Ovary (tissue), 9 donors: ENCODE results near the gene EHHADH. TPM values are rescaled to one million over a fixed set of nuclear protein-coding genes. Genes with fewer than 3 reads are reported as not detected.
A peak's percentile ranks its signal among the peaks of the same experiment; 100 is the strongest.

Source experiments
- DNase-seq, 5 donors: peaks; one replicate each; pipeline ENCODE4 v3.0.0-alpha.2; 2019 to 2020
- H3K27ac ChIP-seq, 2 donors: fragments of 200-600 bp; one replicate each; pipeline versions ENCODE4 v1.5.1 to v1.8.0; 2019 to 2022
- H3K27me3 ChIP-seq: fragments of 200-600 bp; one replicate; pipeline ENCODE4 v1.8.0; 2022
- H3K36me3 ChIP-seq: fragments of 200-600 bp; sonication (generic); one replicate; pipeline ENCODE4 v1.5.1; 2019
- H3K4me1 ChIP-seq: one replicate; pipeline ENCODE4 v1.8.1; 2013; ENCODE audit warnings: mild to moderate bottlenecking, moderate library complexity; ENCODE audit not compliant: insufficient read depth
- H3K4me3 ChIP-seq: fragments of 200-600 bp; sonication (generic); one replicate; pipeline ENCODE4 v1.5.1; 2017
- H3K9me3 ChIP-seq, 2 donors: fragments of 200-600 bp in 1 of 2; sonication (generic) in 1 of 2; one replicate each; pipeline versions ENCODE4 v1.5.1 to v1.8.1; 2013 to 2019; ENCODE audit warnings: mild to moderate bottlenecking in 1 of 2, moderate library complexity in 1 of 2
- CTCF ChIP-seq, 3 donors: fragments of 450-650 bp in 2 of 3; fragments of 200-600 bp in 1 of 3; IDR thresholded peaks; one replicate each; pipeline versions ENCODE4 v1.5.1 to v1.8.0; 2016 to 2022; ENCODE audit warnings: antibody characterized with exemption in 3 of 3, mild to moderate bottlenecking in 1 of 3
- EP300 ChIP-seq: sonication (generic); formaldehyde crosslinking; IDR thresholded peaks from one replicate; pipeline ENCODE4 v1.6.1; 2017; ENCODE audit warnings: antibody characterized with exemption
- POLR2A ChIP-seq: fragments of 450-650 bp; IDR thresholded peaks from one replicate; pipeline ENCODE4 v1.6.1; 2017; ENCODE audit warnings: antibody characterized with exemption, mild to moderate bottlenecking, moderate library complexity
- WGBS, 3 donors: extraction: QIAGEN DNeasy Blood & Tissue Kit in 1 of 3; methylation state at CpG; one replicate each; pipeline versions ENCODE4 v1.1.5 to v1.1.7; 2013 to 2017; 5-methylcytosine and 5-hydroxymethylcytosine counted together
- intact Hi-C, 4 donors: fragments of 100-400 bp; cut with DNase I; formaldehyde crosslinking; loops; one replicate each; pipeline versions ENCODE4 v1.11.0 to v1.15.1; 2022 to 2023
- polyA plus RNA-seq, 2 donors: library from polyadenylated mRNA; stranded (reverse); fragments of 200-250 nt in 1 of 2; fragments of 350-450 nt in 1 of 2; fragmentation: Illumina TruSeq in 1 of 2; extraction: RNeasy Lipid Tissue Mini Kit (QIAGEN cat#74804) in 1 of 2; gene quantifications; one replicate each; pipeline ENCODE4 v1.2.3, GENCODE V29; 2013 to 2014
- total RNA-seq, 7 donors: library from RNA; depleted of rRNA in 2 of 7; stranded (reverse); fragments of >200 nt in 2 of 7; fragmentation: NEBNext Ultra II Directional in 3 of 7; extraction: Animal tissue kit (Norgen Biotek cat#: 25700) in 3 of 7; gene quantifications; one replicate each; pipeline versions ENCODE4 v1.1.0 to v1.2.4, GENCODE V29; 2016 to 2023
- donor health status: DM: no; HTN: no; CAD: no; lungs with moderate emphysema.
- donor health status: DM: no; HTN: no; CAD: no.
- donor health status: Bipolar disorder and iron deficiency.
- donor health status: DM: yes; HTN: yes; CAD: no.
- donor health status: DM: no; HTN: no; CAD: no.
- donor health status: DM: yes; HTN: yes; CAD: no.

The EHHADH gene
- total and polyA plus RNA-seq, 9 donors: 1.4 to 6.9 (median 2.9) TPM

DNA sequence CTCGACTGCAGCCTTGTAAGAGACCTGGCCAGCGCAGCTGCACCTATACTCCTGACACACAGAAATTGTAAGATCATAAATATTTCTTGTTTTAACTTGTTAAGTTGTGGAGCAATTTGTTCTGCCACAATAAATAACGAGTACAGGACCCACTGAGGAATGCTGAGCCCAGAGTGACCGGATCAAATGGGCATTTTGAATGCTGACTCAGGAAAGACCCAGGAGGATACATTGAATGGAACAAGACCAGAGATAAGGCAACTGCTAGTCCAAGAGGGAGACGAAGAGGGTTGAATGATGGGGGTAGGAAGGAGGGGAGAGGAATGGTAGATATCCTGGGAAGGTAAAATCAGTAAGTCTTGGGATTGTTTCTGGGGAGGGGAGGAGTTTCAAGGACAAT is 92.1 kb downstream of the EHHADH start:
- Histone ChIP-seq H3K4me1 (no peaks in the 10 kb centered on the region), H3K4me3 (no peak overlapping the region), H3K27ac (no peak overlapping the region), H3K36me3 (no peaks in the 10 kb centered on the region), H3K9me3 (no peaks in the 10 kb centered on the region), H3K27me3 (no peaks in the 10 kb centered on the region)
- DNase-seq: no peak
- intact Hi-C loops: no loop called here
- TF ChIP-seq CTCF (IDR thresholded peaks at IDR 0.05) (no peak), POLR2A (no peak), EP300 (no peak)
- 71 to 82% (median 77%) methylated on average over 5 of the region's 5 CpGs for WGBS, 3 donors

- H3K9me3 ChIP-seq: no peaks in the 10 kb centered on the region
- intact Hi-C loops: loop anchor here in 1 of 4 donors (10.0 kb wide), 1 partner anchor 73 kb away; no protein-coding TSS in a partner anchor
- no peaks in the 10 kb centered on the region for H3K27me3 ChIP-seq
- 90 to 93% (median 91%) methylated on average over 3 of the region's 3 CpGs for WGBS, 3 donors
- H3K36me3 ChIP-seq: no peaks in the 10 kb centered on the region
- no peaks in the 10 kb centered on the region for H3K4me1 ChIP-seq
- H3K27ac ChIP-seq: no peak overlapping the region
- H3K4me3 ChIP-seq: no peak overlapping the region
- no peak for DNase-seq
- no peak for TF ChIP-seq EP300
- TF ChIP-seq POLR2A: no peak
- TF ChIP-seq CTCF (IDR thresholded peaks at IDR 0.05): no peak
These were observed 96.5 kb downstream of the EHHADH start for GRCh38 chr3:185157347-185157746.

DNA sequence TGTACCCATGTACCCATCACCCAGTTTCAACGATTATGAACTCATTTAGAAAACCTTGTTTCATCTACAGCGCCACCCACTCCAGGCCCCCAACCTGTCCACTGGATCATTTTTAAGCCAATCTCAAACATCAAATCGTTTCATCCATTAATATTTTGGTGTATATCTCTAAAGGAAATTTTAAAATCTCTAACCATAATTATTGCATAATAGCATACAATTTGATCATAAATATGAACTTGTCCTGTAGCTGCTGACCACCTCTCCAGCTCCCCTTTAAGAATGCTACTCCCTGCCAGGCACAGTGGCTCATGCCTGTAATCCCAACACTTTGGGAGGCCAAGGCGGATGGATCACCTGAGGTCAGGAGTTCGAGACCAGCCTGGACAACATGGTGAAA is 98.2 kb downstream of the EHHADH start:
- TF ChIP-seq POLR2A: no peak
- no peak for TF ChIP-seq CTCF (IDR thresholded peaks at IDR 0.05)
- TF ChIP-seq EP300: no peak
- H3K9me3 ChIP-seq: no peaks in the 10 kb centered on the region
- 90 to 93% (median 91%) methylated on average over 5 of the region's 5 CpGs for WGBS, 3 donors

DNA sequence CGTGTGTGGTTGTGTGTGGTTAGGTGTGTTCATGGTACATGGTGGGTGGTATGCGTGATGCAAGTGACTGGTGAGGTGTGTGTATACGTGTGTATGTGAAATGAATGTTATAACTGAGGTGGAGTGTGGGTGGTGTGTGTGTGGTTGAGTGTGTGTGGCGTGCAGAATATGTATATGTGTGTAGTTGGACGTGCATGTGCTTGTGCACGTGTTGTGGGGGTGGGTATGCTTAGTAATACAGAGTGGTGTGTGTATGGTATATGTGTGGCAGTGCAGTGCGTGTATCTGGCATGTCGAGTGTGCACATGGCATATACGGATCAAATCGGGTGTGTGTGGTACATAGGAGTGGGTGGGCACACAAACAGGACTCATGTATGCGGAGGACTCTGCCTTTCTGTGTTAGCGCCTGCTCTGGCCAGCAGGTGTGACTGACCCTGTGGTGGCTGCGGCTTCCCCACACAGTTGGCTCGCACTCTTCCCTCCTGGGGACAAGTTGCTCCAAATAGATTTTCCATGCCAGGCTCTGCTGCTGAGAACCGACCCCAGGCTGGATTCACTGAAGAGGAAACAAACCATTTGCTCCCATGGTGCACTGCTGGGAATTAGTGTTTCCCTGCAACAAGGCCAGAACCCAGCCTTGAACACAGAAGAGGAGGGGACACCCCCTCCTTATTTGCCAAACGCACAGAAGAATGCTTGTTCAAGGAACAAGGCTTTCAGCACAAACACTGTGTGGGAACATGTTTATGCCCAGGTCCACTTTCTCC is 99.8 kb downstream of the EHHADH start:
- H3K36me3 ChIP-seq: no peaks in the 10 kb centered on the region
- DNase-seq: peak in 2 of 5 donors; percentile 18 to 35
- TF ChIP-seq CTCF (IDR thresholded peaks at IDR 0.05) (no peak), POLR2A (no peak), EP300 (no peak)
- peaks cover 1% of the 10 kb centered on the region for H3K4me1 ChIP-seq
- H3K27ac ChIP-seq: no peak overlapping the region
- WGBS, 3 donors: 67 to 73% (median 72%) methylated on average over 16 of the region's 16 CpGs
- peak overlapping the region; percentile 67 for H3K4me3 ChIP-seq
- intact Hi-C loops: loop anchor here in 1 of 4 donors (10.0 kb wide), 1 partner anchor 69 kb away; no protein-coding TSS in a partner anchor
- no peaks in the 10 kb centered on the region for H3K27me3 ChIP-seq
- no peaks in the 10 kb centered on the region for H3K9me3 ChIP-seq

More for the DNA sequence above, 98.2 kb downstream of the EHHADH start:
- Histone ChIP-seq H3K4me3 (no peak overlapping the region), H3K36me3 (no peaks in the 10 kb centered on the region), H3K27me3 (no peaks in the 10 kb centered on the region), H3K4me1 (no peaks in the 10 kb centered on the region), H3K27ac (no peak overlapping the region)
- intact Hi-C loops: loop anchor here in 1 of 4 donors (10.0 kb wide), 1 partner anchor 71 kb away; no protein-coding TSS in a partner anchor
- no peak for DNase-seq
